GM19351 (cell line): ENCODE results near the gene SURF6.
"Not testable (repeated sequence)": the region's sequence is repeated elsewhere in the genome, so short reads cannot be mapped to it uniquely, and the experiment has no call there.

Source experiments
- ATAC-seq: cut with Tn5 transposase; IDR thresholded peaks from one replicate; pipeline ENCODE4 v1.9.1; 2021; ENCODE audit warnings: mild to moderate bottlenecking, moderate library complexity; ENCODE audit not compliant: unreplicated experiment

The SURF6 gene

GRCh38 chr9:133301253-133302230 is 34.4 kb downstream of the SURF6 start:
- ATAC-seq: no peak

- not testable (repeated sequence) for ATAC-seq
These were observed 36.0 kb downstream of the SURF6 start for GRCh38 chr9:133299996-133300395.

- ATAC-seq: no peak
These were observed 41.7 kb downstream of the SURF6 start for GRCh38 chr9:133294257-133294656.

GRCh38 chr9:133290751-133291302 is 45.2 kb downstream of the SURF6 start:
- ATAC-seq: no peak

GRCh38 chr9:133286523-133286922 is 49.5 kb downstream of the SURF6 start:
- ATAC-seq: no peak

- no peak for ATAC-seq
These were observed 50.7 kb downstream of the SURF6 start for GRCh38 chr9:133285252-133285775.

- ATAC-seq: no peak
These were observed 51.6 kb downstream of the SURF6 start for GRCh38 chr9:133284362-133284761.

- not testable (repeated sequence) for ATAC-seq
These were observed 52.5 kb downstream of the SURF6 start for GRCh38 chr9:133283255-133284032.

GRCh38 chr9:133282464-133283238 is 53.3 kb downstream of the SURF6 start:
- ATAC-seq: no peak

- ATAC-seq: no peak
These were observed 55.6 kb downstream of the SURF6 start for GRCh38 chr9:133280392-133280791.
